Choroid plexus epithelial cell (primary cell): Measurements from ENCODE around the gene RABGAP1.

Experiments
- DNase-seq: peaks from one replicate; pipeline ENCODE4 v3.0.0-alpha.2; 2010; ENCODE audit warnings: low read depth
- H3K4me3 ChIP-seq: 2 replicates; pipeline ENCODE4 v1.5.1; 2011; ENCODE audit warnings: low read depth, mild to moderate bottlenecking, control low read depth, low read length, moderate library complexity
- TF ChIP-seq, protein P1 (sequence below): conservative IDR thresholded peaks from 2 replicates; pipeline ENCODE4 v1.5.1; 2011; ENCODE audit warnings: low read depth, mild to moderate bottlenecking, control low read depth, inconsistent platforms, low read length, moderate library complexity

The RABGAP1 gene

DNA sequence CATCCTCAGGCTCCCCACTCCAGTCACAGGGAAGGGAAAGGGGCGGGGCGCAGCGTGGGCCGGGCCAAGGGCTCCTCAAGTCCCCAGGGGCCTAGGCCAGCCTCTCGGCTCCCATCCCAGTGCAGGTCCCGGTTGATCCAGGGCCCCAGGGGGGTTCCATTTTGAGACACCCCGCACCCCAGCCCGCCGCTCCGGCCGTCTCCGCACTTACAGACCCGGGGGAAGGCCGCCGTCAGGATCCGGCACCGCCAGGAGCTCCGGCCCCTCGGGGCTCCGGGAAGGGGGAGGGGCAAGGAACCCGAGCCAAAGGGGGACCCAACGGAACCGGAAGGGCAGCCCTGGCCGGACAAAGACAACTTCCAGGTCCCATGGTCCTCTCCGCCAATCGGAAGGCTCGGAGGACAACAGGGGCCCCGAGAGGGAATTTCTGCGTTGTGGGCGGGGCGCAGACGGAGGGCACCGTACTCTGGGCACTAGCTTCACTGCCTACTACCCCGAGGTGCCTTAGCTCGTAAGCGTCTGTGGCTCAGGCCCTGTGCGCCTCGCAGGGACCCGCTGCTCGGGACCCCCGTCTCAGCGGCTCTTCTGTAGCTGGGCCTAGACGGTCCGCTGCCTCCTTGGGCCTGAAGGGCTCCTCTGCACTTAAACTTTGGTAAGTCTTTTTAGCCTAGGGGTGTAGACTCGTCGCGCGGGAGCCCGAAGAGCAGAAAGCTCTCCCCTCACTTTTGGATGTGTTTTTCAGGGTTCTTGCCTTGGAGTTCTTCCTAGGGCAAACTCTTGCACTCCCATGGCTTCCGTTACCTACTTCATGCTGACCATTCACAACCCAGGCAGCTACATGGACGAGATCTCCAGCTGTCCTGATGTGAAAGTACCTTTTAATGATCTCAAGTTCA, 9.3 kb upstream of the RABGAP1 start, which contains the start of gene ZBTB26:
ZBTB26 (minus strand) TSS at position 287 of the 896 bp plus-strand sequence. CDS start 11,578 bp downstream, outside the sequence.
- TF ChIP-seq, protein P1, sequence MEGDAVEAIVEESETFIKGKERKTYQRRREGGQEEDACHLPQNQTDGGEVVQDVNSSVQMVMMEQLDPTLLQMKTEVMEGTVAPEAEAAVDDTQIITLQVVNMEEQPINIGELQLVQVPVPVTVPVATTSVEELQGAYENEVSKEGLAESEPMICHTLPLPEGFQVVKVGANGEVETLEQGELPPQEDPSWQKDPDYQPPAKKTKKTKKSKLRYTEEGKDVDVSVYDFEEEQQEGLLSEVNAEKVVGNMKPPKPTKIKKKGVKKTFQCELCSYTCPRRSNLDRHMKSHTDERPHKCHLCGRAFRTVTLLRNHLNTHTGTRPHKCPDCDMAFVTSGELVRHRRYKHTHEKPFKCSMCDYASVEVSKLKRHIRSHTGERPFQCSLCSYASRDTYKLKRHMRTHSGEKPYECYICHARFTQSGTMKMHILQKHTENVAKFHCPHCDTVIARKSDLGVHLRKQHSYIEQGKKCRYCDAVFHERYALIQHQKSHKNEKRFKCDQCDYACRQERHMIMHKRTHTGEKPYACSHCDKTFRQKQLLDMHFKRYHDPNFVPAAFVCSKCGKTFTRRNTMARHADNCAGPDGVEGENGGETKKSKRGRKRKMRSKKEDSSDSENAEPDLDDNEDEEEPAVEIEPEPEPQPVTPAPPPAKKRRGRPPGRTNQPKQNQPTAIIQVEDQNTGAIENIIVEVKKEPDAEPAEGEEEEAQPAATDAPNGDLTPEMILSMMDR = no peak
- DNase-seq = peak; percentile 92
- peak within 1 kb of the TSS; percentile 82 for H3K4me3 ChIP-seq

GRCh38 chr9:122936464-122936863, 4.4 kb upstream of the RABGAP1 start:
- no peak for DNase-seq
- no peak overlapping the region for H3K4me3 ChIP-seq

DNA sequence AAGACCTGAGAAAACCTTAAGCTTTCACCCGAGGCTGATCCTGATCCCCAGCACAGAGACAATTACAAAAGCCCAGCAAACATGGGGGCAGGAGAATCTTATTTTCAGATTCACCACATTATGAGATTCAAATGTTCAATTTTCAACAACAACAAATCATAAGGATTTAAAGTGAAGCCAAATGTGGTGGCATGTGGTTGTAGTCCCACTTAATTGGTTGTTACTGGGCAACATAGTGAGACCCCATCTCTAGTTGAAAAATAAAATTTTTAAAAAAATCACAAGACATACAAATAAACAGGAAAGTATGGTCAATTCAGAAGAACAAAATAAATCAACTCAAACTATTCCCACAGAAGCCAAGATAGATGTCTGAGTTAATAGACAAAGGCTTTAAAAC, 3.9 kb upstream of the RABGAP1 start:
- no peak overlapping the region for H3K4me3 ChIP-seq
- no peak for DNase-seq
- TF ChIP-seq, protein P1 = no peak

More at GRCh38 chr9:122936464-122936863, 4.4 kb upstream of the RABGAP1 start:
- TF ChIP-seq, protein P1 = no peak

- TF ChIP-seq, protein P1 = no peak
- no peak for DNase-seq
- no peak overlapping the region for H3K4me3 ChIP-seq
Observed at GRCh38 chr9:122939601-122940000, 1.2 kb upstream of the RABGAP1 start.

GRCh38 chr9:122940454-122940748, 419 bp upstream of the RABGAP1 start:
- DNase-seq = no peak
- H3K4me3 ChIP-seq = peak overlapping the region; percentile 48
- TF ChIP-seq, protein P1 = no peak

- peak; percentile 74 for DNase-seq
Observed at GRCh38 chr9:122941582-122942234, 888 bp downstream of the RABGAP1 start.

More at GRCh38 chr9:122941582-122942234, 888 bp downstream of the RABGAP1 start:
- H3K4me3 ChIP-seq = peak overlapping the region; percentile 87
- TF ChIP-seq, protein P1 = no peak
